GM19468 (cell line): Measurements from ENCODE around the gene C3orf33.
A peak's percentile ranks its signal among the peaks of the same experiment; 100 is the strongest.

Experiments used
- ATAC-seq: cut with Tn5 transposase; IDR thresholded peaks from one replicate; pipeline ENCODE4 v1.9.1; 2021; ENCODE audit warnings: mild to moderate bottlenecking, moderate library complexity, moderate number of reproducible peaks; ENCODE audit not compliant: unreplicated experiment; ENCODE audit errors: extremely low read depth

The C3orf33 gene

DNA sequence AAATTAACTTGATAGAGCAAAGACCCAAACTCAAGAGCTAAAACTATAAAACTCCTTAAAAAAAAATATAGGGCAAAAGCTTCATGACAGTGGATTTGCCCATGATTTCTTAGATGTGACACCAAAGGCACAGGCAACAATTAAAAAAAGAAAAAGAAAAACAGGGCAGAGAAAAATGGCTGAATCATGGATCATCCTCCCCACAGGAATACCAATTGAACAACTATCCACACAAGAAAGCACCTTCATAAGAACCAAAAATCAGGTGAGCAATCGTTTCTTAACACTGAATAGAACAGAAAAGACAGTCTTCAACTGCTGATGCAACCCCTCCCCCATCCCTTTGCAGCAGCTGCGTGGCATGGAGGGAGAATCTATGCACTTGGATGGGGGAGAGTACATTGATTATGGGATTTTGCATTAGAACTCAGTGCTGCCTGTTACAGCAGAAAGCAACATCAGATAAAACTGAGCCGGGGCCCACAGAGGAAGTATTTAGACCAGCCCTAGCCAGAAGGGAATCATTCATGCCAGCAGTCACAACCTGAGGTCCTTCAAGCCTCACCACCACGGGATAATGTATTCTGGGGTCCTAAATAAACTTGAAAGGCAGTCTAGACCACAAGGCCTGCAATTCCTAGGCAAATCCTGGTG is 15.7 kb downstream of the C3orf33 start:
- no peak for ATAC-seq

- ATAC-seq, result no peak
Measured at GRCh38 chr3:155785662-155786295, 20.3 kb downstream of the C3orf33 start.

DNA sequence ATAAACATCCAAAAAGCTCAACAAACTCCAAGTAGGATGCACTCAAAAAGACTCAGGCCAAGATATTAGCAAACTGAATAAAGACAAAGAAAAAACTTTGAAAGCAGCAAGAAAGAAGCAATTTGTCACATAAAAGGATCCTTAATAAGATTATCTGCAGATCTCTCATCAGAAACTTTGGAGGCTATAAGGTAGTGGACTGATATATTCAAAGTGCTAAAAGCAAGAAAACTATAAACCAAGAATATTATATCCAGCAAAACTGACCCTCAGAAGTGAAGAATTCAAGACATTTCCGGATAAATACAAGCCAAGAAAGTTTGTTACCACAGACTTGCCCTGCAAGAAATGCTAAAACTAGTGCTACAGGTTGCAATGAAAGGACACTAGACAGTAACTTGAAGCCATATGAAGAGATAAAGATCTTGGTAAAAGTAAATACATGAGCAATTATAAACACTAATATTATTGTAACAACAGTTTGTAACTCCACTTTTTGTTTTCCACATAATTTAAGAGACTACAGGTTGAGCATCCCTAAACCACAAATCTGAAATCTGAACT is 23.6 kb downstream of the C3orf33 start:
- ATAC-seq, result no peak

DNA sequence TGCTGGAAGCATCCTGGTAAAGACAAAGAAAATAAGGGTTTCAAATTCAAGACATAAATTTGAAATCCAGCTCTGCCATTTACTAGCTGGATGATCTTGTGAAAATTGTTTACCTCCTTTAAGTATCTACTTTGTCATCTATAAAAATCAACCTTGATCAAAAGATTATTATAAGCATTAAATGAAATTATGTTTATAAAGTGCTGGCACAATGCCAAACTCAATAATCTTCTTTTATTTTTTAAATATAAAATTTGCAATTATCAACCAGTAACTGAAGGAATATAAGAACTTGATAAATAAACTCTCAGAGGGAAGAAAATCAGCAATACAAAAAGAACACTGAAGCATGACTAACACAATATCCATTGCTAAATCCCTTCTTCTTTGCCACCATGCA is 25.8 kb downstream of the C3orf33 start:
- no peak for ATAC-seq

- no peak for ATAC-seq
Measured at GRCh38 chr3:155778462-155778861, 27.6 kb downstream of the C3orf33 start.

- ATAC-seq, result no peak
Measured at GRCh38 chr3:155772801-155773200, 33.3 kb downstream of the C3orf33 start.

DNA sequence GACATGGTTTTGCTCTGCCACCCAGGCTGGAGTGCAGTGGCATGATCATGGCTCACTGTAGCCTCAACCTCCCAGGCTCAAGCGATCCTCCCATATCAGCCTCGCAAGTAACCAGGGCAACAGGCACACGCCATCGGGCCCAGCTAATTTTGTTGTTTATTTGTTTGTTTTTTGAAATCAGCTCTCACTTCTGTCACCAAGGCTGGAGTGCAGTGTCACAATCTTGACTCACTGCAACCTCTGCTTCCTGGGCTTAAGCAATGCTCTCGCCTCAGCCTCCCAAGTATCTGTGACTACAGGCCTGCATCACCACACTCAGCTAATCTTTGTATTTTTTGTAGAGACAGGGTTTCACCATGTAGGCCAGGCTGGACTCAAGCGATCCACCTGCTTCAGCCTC is 35.0 kb downstream of the C3orf33 start:
- no peak for ATAC-seq

DNA sequence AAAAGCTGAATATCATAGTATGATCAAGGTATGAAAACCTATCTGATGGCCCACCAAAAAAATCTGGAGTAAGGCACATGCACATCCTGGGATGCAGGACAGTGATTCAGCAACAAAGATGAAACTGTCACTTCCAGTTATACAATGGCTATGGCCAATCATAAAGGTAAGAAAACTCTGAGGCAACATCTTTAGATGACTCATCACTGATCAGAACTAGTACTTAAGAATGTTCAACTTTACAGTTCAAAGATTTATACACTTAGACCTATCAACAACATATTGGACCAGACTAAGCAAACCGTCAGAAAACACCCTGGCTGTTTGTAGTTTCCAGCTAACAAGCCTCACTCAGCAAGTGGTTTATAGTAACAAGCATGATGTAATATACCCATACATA is 39.9 kb downstream of the C3orf33 start:
- ATAC-seq, result no peak

- ATAC-seq, result no peak
Measured at GRCh38 chr3:155763870-155764463, 42.1 kb downstream of the C3orf33 start.

GRCh38 chr3:155760653-155761052 is 45.4 kb downstream of the C3orf33 start:
- ATAC-seq, result no peak

- ATAC-seq, result no peak
Measured at GRCh38 chr3:155757577-155757976, 48.5 kb downstream of the C3orf33 start.

- no peak for ATAC-seq
Measured at GRCh38 chr3:155753038-155753639, 52.9 kb downstream of the C3orf33 start.

- ATAC-seq, result no peak
Measured at GRCh38 chr3:155748611-155749365, 57.3 kb downstream of the C3orf33 start.

GRCh38 chr3:155747946-155748290 is 58.2 kb downstream of the C3orf33 start:
- ATAC-seq, result no peak

DNA sequence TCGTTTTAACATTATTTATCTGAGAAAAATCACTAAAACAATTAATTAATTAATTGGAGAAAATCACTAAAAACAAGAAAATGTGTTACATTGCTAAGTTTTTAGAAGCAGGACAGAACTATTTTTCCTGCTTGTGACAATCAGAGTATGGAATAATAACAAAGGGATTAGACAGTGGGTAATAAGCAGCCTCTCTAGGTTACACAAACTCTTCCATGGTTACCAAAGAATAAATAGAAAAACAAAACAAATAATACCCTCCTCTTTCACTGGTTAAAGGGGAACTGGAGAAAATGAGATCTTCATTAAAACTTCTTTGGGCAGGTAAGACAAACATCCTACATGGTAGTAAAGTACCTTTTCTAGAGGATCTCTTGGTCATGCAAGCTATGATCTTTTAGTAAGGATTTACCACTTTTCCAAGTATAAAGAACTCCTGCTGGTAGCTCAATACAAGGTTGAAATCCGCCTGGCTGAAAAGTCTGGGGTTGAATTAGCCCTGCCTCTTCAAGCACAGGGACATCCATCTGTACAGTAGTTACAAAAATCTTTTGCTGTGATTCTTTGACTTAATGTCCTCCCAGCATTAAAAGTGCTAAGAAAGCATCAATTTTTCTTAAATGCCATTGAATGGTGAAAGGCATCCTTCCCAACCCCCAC is 58.7 kb downstream of the C3orf33 start:
- ATAC-seq, result no peak

- no peak for ATAC-seq
Measured at GRCh38 chr3:155746703-155747102, 59.4 kb downstream of the C3orf33 start.

- no peak for ATAC-seq
Measured at GRCh38 chr3:155745795-155746550, 60.1 kb downstream of the C3orf33 start.

GRCh38 chr3:155744626-155745324 is 61.3 kb downstream of the C3orf33 start, which contains the start of gene PLCH1:
Gene PLCH1, minus strand, starts transcription at chr3:155745071. Its CDS starts 40,847 bp downstream, at chr3:155704224.
- ATAC-seq, result peak; percentile 44
